NCI-H1092 (cell line): Measurements from ENCODE around the gene C10orf90.

Experiments
- DNase-seq: peaks from one replicate; lab custom pipeline; 2025; lab: John Stamatoyannopoulos, UW

The C10orf90 gene

DNA sequence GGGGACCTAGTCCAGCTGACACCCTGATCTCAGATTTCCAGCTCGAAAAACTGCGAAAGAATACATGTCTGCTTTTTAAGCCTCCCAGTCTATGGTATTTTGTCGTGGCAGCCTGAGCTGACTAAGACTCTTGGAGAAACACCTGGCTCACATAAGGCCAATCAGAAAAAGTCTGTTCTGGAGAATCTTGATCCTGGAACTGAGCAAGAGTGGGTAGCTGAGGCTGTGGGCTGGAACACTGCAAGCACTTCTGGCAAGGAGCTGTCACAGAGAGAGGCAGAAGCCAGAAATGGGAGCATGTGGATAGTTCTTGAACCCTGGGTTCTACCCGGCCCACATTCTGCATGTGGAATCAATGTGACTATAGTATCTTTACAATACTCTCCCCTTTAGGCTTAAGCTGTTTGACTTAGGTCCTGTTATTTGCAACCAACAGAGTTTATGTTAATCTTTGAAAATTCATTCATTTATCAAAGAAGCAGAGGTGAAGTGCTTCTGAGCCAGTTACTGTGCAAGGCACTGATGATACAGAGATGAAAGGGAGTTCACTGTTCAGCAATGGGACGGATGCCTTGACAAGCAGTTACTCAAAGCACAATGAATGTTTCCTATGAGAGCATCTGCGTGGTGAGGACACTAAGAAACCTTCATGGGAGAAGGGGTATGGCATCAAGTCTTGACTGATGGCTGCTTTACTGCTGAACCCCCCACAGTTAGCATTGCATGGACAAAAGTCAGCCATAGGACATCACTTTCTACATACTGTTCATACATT is 4.4 kb upstream of the C10orf90 start:
- no peak for DNase-seq

DNA sequence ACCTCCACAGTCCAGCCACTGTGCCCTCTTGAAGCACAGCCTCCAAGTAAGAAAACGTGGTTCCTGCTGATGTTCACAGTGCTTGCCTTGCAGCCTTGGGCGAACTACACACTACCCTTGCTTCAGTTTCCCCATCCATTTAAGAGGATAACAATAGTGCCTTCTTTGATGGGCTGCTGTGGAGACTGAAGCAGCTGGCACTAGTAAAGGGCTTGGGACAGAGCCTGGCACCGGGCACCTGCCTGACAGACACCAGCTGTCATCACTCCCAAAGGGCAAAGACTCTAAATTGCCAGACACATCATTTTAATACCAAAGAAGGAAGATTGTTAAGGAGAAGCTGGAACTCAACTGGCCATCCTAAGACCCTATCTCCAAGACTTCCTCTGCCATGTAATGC is 3.1 kb upstream of the C10orf90 start:
- DNase-seq = no peak

DNA sequence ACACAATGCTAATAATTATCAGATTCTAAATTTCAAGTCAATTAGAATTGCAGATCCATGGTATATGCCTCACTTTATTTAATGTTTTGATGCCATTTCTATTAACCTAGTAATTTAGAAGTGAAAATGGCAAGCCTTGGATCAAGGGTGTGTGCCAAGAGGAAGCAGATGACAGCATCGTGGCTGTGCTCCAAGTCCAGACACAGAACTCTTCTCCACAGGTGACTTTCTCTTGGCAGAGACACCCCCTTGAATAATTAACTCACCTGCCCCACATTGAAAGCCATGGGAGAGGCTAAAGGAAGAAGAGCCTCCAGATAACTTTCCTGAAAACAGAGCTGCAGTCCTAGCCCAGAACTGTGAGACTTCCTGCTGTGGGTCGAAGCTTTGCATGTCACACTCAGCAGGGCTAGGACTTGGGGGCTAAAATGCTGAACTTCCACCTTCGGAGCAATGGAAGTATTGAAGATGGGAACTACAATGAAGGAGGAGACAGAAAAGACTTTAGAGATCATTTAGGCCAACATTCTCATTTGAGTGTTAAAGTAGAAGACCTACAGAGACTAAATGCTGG is 996 bp upstream of the C10orf90 start:
- no peak for DNase-seq

DNA sequence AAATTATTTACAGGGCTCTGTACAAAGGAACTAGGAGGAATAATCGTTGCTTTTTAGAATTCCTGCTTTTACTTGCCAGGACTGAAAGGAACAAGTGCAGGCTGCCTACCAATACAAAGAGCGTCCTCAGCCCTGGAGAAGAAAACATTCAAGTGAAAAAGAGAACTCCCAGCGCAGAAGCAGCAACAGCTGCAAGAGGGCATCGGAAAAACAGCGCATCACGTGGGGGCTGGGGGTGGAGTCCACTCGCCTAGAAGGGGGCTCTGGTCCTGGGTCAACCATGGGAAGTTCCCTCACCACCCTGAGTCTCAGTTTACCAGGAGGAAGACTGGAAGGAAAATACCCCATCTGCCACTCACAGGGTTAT is 385 bp upstream of the C10orf90 start:
- DNase-seq = no peak

DNA sequence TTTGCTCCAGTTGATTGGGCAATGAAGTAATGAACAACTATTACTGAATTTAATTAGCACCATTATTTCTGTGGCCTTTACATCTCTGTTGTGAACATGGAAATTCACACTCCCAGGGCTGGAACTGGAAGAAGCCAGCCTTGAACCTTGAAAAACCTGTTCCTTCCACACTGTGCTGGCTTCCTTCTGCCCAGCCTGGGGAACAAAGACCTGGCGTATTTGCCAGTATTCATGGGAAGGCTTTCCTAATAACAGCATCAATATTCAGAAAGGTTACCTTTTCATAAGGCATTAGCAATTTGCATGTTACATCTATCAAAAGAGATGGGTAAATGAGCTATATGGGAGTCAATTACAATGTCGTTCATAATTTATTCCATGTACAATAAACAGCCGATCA is 1.3 kb downstream of the C10orf90 start:
- DNase-seq = no peak

DNA sequence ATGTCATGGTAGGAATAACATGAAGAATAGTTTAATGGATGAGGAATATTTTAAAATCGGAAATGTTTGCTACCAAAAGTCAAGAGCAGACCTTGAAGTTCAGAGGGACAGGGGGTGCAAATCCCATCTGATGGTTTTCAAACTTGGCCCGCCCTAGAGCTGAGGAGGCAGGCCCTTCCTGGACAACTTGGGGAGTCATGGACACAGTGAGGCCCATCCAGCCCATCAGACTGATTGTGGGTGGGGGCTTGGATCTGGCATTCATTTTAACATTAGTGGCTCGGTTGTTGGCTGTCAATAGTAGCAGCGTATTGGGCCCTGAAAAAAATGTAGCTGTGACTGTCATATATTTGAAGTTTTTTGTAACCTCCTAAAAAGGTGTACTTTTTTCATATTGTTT is 2.0 kb downstream of the C10orf90 start:
- no peak for DNase-seq

DNA sequence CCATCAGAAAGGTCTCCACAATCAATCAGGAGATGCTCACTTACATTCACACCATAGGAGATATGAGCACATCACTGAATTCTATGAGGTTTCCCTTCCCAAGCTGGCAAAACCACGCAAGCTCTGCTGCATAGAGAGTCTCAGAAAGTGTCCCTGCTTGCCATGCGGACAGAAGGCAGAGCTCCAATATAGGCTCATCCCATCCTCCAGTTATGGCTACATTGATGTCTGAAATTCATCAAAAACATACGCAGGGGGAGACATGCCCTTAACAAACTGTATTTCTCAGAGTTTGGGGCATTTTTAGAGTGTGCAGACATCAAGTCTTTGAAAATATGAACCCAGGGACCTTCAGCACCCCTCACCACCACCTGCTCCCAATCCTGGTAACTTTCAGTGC is 2.9 kb downstream of the C10orf90 start:
- DNase-seq = no peak

DNA sequence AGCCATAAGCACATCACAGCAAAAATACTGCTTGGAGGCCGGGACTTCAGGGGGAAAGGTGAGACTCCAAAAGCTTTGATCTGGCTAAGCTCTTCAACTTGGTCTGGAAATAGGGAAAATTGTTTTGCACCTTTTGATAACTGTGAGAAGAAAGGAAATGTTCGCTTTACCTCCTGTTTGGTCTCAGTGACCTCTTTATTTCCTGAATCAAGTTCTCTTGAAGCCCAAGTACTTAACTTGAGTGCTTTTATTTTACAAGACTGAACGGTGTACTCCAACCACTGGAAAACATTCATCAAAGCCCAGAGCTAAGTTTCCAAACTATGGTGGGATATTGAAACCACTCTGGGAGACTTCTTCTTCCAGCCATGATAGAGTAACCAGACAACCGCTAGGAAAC is 5.3 kb downstream of the C10orf90 start:
- no peak for DNase-seq

DNA sequence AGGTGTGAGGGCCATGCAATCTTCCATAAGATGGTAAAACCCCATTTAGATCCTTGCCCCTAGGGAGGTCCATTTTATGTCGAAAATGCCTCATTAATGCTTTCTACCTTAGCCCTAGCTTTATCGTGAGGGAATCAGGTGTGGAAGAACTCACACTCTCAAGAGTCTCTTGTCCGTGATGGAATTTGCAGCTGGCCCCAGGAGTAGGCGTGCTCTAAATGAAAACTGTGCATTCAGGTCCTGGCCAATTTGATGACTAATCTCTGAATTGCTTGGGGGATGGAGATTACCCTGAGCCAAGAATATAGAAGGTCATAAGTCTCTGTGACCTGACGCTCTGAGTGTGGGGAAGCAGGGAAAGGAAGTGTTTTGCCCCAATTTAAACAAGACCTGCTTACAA is 6.6 kb downstream of the C10orf90 start:
- no peak for DNase-seq

DNA sequence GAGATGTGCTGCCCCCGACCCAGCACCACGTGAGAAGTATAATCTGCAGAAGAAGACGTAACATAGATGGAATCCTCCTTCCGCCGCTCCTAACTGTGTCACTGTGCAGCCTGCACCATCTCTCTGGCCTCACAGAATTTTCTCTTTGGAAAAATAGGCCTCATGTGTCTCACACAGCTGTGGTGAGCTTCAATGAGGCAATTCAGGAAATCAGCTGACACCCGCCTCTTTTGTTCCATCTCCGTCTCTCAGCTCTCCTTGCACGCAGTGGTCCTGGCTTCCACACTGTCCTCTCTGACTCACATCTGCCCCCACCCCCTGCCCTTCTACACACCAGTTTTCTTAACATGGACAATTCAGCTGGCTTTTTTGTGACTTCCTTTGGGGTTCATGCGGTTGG is 7.2 kb downstream of the C10orf90 start:
- DNase-seq = peak; percentile 41

DNA sequence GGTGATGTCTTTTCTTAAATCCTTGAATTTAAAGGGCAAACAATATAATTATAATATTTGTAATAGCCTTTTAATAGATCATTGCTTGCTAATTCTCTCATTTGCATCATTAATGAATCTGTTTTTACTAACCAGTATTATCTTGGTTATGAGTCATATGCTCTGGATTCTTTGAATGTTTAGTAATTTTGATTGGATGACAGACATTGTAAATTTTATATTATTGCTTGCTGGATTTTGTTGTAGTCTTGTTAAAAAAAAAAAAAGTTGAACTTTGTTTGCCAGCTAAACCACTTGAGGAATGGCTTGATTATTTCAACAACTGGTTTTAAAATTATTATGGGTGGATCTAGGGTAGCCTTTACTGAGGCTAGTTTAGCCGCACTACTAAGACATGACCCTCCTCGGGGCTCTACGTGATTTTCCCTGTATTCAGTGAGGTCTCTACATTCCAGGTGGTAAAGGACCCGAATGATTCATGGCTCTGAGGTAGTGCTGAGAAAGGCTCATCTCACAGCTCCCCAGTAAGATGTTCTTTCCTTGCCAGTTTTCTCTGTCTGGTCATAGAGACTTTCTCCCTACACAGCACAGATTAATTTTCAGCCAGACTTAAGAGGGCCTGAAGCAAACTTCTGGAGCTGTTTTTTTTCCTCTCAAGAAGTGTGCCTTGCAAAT is 8.5 kb downstream of the C10orf90 start:
- DNase-seq = no peak

DNA sequence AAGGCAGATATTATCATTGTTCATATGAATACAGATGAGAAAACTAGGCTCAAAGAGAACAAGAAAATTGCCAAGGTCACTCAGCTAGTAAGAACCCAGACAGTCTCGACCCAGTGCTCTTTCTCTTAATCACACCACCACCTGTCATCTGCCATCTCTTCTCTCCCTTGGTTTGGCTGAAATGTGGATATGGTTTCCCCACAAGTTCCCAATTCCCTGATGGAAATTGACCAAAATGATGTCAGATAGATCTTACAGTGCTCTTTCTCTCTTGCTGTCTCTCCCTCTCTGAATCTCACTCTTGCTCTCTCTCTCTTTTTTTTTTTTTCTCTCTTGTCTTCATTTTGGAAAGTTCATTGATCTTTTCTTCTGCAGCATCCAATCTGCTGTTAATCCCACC is 9.1 kb downstream of the C10orf90 start:
- DNase-seq = no peak

DNA sequence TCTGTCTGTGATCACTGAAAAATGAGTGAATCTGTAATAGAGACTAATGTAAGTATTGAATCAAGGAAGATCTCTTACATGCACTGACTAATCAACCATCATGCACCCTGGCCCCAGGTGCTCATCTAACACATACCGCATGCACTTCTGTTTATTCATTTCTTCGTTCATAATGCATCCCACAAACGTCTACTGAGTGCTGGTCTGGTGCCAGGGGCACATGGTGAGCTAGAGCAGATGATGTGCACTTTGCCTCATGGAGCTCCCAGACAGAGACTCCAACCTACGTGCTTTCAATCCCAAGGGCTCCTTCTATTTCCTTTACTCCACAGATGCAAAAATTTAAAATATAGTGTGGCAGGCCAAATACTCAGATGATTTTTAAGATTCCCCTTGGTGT is 10.7 kb downstream of the C10orf90 start:
- no peak for DNase-seq

DNA sequence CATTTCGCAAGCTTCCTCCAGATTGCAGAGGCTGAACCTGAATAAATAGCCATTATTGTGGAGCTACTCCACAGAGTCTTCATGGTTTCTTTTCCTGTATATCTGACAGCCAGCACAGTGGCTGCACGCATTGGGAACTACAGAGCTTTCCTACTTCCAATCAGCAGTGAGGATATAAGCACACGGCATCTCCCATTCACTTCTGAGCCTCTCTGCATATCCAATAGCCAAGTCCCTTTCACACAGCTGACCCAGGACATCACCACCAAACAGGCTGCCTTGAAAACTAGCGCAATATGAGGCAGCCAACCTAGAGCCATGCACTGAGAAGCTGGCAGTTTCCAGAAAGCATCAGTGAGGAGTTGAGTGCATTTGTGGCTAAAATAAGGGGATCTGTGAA is 11.6 kb downstream of the C10orf90 start:
- DNase-seq = no peak

DNA sequence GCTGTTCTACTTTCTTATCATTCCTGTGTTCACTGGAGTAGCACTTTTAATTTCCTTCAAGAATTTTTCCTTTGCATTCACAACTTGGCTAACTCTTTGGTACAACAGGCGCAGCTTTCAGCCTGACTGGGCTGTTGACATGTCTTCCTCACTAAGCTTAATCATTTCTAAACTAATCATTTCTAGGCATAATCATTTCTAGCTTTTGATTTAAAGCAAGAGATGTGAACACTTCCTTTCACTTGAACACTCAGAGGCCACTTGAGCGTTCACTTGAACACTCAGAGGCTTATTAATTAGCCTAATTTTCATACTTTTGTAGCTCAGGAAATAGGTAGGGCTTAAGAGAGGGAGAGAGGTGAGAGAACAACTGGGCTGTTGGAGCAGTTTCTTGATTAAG is 15.9 kb downstream of the C10orf90 start:
- no peak for DNase-seq

DNA sequence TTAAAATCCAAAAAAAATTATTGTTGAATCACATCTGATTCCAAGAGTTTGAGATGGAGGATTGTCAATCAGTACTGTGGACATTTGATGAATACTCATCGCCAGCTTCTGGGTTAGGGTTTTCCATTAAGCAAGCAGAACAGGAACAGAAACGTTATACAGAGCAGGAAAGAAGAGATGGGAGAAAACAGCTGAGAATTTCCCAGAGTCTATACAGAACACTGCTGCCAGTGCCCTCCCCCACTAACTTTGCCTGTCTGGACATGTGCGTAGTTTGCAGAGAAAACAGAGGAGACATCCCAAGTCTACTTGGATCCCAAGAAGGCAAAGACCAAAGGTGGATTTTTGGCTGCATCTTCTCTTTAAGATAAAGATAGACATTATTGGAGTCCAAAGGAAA is 19.0 kb downstream of the C10orf90 start:
- DNase-seq = no peak

DNA sequence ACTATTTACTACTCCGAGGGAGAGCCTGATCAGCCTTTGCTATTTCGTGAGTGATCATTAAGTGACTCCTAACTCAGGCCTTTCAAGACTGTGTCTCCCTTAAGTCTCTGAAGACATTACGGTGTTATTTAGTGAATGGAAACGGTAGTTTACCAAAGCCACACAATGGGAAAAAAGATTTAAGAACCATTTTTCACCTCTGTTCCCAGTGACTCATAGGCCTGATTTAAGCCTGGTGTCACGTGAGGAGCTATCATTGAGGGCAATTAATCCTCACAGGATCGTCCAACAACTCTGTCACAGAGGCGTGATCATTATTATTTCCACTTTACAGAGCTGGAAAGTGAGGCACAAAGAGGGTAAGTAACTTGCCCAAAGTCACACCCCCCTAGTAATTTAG is 20.3 kb downstream of the C10orf90 start:
- no peak for DNase-seq

DNA sequence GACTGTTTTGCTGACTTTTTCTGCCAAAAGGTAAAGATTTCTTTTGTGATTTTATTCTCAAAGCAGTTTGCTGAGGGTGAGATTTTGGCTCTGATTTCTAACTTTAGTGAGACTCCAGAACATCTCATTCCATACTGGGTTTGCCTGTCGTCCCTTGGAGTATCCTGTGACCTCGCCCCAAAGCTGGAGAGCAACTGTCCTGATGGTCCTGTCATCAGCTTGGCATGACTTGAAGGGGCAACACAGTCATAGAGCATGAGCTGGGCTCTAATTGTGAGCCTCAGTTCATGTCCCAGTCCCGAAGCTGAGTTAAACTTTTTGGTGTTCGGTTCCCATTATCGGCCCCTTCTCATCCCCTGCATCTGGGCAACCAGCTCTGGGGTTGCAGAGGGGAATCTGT is 23.4 kb downstream of the C10orf90 start:
- no peak for DNase-seq

DNA sequence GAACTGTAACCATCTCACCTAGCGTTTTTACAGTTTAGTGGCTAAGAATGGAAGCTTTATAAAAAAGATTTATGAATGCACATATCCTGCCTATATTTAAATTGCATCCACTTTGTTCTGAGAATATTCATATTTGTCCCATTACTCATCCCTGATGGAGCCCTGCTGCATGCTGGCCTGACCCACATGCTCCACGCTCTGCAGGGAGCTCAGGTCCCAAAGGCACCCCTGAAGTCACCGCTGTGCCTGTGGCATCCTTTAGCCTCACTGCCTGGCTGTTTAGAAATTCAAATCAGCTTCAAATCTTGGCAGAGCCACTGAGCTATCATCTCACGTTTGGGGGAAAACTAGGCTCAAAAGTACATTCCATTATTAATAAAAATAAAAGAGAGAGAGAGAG is 24.4 kb downstream of the C10orf90 start:
- no peak for DNase-seq

DNA sequence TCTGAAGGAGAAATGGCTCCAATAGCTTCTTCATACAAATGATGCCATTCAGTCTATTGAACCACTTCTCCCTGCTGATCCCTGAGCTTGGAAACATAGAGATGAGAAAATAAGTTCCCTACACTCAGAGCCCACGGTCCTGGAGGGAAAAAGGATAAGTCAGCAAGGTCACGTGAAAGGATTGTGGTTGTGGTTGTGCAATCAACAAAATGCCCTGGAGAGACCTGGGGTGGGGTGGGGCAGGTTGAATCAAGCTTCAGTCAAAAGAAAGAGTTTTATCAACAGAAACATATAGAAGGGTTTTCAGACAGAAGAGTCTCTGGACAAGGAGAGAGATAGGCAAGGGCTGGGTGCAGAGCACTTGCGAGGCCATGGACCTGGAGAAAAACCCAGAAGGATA is 30.1 kb downstream of the C10orf90 start:
- no peak for DNase-seq

DNA sequence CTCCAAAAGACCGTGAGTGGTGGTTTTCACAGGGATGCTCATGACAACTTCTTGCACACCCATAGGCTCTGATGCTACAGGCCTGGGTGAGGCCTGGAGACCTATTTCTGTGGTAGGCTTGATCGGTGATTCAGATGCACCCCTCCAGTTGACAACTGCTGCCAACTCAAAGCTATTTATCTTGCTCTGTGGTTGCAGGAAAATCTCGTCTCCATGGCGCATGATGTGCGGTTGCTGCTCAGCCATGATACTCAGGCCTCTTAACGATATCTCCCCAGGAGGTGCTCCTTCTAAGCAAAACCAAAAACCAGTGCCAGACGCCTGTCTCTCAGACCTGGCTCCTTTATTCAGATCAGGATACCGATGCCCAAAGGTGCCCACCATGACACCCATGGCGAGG is 31.4 kb downstream of the C10orf90 start:
- DNase-seq = no peak

DNA sequence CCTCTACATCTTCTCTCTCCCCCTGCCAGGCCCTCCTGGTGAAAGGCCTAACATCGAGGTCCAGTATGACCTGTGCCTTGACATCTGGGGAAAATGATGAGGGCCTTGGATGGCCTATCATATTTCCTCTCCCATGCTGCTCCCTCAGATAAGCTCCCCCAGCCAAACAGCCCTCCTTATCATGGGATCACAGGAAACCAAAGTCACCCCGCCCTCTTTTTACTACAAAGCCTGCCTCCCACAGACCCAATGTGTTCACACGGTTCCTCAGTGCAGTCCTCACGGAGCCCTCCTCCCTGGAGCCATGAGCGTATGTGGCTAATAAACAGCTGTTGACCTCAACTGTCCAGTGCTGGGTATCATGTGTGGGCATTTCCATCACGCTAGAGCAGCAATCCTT is 32.0 kb downstream of the C10orf90 start:
- no peak for DNase-seq

DNA sequence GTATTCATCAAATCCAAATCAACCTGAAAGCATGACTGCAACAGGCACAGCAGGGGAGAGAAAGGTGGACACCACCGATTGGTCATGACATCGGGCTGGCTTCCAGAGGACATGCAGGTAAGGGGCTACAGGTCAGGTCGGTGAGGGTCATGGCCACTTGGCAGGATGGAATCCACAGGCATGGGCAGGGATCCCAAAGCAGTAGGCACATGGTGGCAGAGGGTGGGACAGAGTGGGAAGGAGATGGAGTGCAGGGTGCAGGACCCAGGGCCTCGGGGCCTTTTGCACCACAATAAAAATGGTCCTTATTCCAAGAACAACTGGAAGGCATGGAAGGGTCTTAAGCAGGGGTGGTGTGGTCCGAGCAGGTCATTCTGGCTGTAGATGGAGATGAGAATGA is 33.0 kb downstream of the C10orf90 start:
- no peak for DNase-seq

DNA sequence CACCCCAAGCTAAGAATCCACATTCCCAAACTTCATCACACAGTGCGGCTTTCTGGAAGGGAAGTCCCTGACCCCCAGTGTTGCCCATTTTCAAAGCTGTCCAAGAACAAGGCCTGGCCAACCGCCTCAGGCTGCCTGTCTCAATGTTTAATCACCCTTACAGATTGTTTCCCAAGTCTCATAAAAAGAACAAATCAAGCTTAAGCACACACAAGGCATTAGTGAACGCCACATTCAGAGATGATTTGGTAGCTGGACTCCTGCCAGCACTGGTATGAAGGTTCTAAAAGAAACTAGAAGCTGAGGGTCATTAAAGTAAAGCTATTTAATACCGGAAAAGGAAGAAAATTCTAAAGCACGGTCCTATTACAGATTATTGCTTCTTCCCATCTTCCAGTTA is 35.6 kb downstream of the C10orf90 start:
- no peak for DNase-seq
